HG02938 (cell line): Measurements from ENCODE around the gene TMEM240.
"Not testable (repeated sequence)": the region's sequence is repeated elsewhere in the genome, so short reads cannot be mapped to it uniquely, and the experiment has no call there.

Experiments
- ATAC-seq: cut with Tn5 transposase; IDR thresholded peaks from one replicate; pipeline ENCODE4 v1.9.1; 2021; ENCODE audit warnings: mild to moderate bottlenecking, moderate library complexity; ENCODE audit not compliant: unreplicated experiment

TMEM240 gene

DNA sequence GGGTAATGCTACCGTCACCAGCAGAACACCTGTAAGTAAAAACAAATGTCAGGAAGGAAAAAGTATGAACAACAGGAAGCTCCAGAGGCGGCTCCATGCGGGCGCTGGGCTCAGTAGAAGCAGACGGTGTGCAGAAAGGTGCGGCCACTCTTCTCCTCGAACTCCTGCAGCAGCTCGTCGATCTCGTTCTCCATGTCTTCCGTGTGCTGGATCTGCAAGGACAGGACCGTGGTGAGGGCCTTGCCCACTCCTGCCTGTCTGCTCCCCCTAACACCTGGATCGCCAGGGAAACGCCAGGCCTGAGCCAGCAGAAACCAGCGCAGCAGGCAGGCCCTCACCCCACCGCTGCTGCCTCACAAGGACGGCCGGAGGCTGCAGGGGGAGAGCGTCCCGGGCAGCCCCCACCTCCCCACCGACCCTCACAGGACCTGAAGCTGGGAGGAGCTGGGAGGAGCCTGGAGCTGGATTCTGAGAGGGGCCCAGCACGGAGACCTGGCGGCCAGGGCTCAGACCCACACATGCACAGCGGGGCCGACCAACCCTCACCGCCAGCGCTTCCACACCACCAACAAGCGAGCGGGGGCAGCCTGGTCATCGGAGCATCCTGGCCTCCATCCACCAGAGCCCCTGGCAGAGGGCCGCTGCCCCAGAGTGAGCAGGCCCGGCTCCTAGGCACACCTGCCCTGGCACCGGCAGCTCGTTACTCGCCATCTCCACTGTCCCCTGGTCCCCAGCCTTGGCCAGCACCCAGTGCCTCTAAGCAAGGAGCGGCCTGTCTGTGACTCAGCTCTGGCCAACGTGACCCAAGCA lies 1.7 kb upstream of the TMEM240 start:
- ATAC-seq = no peak

DNA sequence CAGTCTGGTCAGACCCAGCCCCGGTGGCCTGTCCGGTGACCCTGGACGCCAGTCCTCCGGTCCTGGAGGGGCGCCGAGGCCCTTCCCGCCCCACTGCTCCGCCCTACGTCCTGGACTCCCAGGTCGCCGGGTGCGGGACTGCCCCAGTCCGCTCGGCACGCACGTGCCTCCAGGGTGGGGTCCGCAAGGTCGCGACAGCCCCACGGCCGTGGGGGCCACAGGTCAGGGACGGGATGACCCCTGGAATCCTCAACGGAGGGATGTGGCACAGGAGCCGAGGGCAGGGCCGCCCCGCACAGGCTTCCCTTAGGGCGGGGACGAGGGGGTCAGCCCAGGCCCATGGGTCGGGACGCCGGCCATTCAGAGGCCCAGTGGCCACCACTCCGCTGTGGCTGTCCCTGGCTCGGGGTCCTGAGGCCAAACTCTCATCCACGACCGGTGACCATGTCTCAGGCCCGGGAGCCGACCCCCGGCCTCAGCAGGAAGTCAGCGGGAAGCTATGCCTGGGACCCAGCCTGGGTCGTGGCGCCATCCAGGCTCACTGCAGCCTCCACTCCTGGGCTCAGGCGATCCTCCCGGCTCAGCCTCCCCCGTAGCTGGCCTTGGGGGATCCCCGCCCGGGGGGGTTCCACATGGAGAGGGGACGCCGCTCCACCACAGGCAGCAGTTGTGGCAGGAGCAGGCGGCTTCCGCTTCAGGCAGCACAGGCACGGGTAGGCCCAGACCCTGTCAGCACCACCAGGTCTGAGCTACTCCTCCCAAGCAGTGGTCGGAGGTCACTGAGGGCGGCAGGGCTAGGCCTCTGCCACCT lies 599 bp upstream of the TMEM240 start:
- no peak for ATAC-seq

DNA sequence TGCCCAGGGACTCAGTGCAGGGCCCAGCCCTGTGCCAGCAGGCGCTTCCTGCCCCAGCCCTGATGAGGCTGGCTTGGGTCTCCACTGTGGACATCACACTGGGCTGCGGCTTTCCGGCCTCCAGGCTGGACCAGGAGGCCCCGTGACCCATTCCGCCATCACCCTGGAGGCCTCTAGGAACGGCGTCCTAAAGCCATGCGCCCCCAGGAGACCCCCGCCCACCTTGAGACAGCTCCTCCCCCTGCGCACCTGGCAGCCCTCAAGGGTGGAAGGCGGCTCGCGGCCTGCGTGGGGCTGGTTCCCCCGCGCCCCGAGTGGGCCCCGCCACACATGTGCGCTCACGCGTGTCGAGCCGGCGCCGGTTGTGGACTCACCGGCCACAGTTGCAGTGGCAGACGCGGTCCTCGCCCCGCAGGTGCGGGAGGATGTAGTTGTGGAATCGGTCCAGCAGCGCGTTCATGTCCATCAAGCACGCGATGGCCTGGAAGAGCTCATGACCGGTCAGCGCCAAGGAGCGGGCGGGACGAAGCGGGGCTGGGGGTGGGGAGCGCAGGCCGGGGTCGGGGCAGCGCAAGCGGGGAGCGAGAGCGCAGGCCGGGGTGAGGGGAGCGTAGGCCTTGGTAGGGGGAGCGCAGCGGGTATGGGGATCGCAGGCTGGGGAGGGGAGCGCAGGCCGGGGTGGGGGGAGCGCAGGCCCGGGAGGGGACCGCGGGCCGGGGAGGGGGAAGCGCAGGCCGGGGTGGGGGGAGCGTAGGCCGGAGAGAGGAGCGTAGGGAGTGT lies 924 bp downstream of the TMEM240 start:
- ATAC-seq = no peak

DNA sequence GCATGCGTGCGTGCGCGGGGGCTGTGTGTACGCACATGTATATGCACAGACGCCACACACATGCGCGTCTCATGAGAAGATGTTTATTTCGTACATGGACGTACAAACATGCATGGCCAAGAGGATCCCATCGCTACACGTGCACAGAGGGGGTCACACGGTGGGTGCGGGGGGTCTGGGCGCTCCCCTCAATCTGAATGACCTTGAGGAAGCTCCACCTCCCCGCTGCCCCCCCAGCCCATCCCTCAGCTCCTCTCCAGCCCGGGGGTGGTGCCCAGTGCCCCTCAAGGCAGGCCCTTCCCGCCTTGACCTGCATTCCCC lies 1.5 kb downstream of the TMEM240 start:
- ATAC-seq = no peak

DNA sequence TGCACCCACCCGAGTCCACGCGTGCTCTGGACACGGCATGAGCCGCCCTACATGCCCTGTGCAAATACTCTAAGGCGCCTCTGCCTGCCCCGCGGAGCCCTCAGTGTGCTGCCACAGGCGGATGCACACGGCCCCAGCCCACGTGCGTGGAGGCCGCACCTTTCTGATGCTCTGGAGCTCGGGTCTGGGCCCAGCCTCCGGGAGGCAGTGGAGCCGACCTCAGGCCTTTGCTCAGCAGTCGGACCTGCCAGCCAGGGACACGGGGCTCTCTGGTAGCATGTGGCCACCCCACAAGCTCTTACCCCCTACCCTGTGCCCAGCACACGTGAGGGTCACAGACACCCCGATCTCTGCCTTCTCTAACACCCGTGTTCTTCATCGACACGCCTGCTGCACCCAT lies 2.1 kb downstream of the TMEM240 start:
- no peak for ATAC-seq

DNA sequence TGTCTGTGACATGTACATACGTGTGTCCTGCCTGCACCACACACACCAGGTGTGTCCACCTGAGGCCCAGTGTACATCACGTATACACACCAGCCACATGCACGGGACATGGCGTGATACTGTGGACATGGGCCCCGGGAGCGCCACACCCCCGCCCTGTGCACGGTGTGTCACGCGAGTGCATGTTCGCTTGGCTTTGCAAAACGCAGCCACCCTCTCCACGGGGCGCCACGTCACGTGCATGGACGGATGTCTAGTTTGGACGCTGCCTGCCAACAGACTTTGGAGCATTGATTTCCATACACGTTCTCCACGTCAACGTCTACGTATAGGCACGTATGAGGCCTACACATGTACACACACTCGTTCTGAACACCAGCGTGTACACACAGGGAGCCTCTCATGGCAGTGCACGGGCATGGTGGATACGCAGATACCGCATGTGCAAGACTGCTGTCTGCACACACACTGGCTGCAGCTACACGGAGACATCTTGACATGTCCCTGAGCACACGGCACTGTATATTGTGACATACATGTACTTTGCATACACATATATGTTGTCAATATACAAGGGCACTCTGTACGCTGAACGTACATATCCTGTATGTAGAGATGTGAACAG lies 2.7 kb downstream of the TMEM240 start:
- no peak for ATAC-seq

DNA sequence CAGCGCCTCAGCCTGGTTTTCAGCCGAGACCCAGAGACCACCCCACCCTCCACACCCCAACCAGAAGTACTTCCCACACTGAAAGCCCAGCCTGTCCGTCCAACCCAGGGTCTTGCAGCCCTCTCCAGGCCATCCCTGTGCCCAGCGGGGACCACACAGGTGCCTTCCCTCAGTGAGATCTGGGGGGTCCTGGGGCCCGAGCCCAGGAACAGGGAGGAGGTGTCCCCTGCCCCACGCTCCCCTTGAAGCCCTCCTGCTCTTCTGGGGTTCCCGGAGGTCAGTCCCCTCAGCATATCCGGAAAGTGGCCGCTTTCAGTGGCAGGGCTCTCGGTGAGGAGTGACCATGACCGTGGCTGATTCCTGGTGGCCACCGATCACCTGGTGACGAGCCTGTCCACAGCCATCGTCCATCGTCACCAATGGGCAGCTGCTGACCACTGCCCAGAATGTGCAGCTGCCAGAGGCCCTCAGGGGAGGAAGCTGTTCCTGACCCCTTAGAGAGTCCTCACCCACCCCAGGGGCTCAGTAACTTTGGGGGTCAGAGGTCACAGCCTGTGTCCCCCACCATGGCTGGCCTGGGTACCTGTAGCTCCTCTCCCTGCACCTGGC lies 3.4 kb downstream of the TMEM240 start:
- ATAC-seq = no peak

DNA sequence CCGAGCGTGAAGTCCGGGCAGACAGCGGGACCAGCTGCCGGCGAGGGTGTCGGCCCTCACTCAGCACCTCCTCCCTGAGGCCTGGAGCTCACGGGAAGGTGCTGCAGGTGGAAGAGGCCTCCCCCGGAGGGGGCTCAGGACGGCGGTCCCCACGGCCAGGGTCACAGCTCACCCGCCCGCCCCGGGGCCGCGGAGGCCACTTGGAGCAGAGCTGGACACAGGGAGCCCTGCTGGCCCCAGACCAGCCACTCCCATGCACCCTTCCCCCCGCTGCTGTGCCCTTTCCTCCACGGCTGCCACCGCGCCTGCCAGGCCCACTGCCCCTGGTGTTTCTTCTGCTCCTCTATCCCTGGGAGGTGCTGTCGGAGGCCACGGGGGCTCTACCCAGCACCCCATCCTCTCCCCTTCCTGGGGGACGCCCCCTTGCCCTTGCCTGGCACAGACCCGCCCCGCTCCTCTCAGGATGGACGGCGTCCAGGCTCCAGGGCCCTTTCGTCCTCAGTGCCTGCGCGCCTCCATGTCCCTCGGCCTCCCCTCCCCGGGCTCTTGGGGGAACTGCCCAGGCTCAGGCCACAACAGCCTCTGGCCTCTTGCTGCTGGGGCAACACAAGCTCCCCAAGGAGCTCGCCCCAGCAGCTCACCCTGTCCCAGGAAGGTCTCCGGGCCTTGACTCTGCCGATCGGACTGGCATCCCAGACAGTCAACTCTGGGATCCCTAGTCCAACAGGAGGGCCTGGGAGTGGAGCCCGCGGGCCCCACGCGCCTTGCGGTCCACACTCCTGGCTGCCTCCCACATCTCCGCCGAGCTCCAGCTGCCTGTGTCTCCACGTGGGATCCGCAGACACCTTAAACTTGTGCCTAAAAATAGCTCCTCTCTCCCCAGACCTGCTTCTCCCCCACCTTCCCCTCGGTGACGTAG lies 4.1 kb downstream of the TMEM240 start:
- no peak for ATAC-seq

DNA sequence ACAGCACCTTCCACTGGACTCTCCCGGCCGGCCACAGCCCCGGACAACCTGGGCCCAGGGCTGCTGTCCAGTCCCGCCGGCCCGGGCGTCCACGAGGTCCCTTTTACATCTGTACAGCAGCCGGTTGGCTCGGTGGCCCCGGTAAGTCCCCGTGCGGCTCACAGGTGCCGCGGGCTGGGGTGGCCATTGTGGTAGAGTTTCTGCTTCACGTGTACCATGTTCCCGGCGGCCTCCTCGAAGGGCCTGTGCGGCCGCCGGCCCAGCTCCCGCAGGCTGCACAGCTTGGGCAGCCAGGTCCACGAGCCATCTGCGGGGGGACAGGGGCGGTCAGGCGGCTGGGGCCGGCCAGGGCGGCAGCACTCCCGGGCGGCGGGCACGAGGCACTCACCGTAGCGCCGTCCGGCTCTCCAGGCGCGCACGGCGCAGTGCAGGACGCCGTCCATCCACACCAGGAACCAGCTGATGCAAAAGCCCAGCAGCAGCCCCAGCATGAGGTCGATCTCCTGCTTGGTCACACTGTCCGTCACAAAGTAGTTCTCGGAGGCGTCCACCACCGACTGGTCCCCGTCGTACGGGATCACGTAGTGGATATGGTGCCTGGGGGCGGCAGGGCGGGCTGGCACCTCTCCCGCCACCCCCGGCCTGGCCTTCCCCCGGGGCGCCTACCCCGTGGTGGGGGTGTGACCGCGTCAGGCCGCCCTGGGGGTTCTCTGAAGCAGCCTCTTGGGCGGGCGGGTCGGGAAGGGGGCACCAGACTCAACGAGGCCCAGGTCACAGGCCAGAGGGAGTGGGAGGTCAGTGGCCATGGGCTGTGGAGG lies 5.0 kb downstream of the TMEM240 start:
- no peak for ATAC-seq

DNA sequence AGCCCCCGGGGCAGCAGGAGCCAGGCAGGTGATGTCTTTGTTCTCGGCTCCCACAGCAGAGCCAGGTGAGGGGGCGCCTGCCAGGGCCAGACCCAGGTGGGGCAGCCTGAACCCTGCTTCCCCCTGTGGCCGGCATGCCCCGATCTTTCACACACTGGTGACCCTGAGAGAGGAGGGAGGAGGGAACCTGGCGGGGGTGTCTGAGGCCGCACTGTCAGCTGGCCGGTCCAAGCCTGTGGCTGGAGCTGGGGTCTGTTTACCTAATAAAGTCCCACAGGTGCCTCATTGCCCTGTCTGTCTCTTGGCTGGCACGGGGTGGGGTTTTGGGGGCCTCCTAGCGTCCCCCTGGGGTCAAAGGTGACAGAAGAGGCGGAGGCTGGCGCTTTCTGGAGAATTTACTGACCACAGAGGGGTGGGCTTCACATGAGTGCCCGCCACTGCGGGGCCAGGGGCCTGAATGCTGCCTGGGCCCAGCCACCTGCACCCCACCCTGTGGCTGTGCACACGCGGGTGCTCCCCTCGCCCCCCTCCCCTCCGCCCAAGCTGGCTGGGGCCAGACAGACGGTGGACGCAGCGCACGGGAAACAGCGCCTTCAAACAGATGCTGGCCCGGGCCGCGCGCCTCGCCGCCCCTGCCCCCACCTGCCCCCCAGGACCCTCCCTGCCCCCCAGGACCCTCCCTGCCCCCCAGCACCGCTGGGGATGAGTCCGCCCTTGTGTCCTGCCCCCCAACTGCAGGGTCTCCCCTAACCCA lies 5.8 kb downstream of the TMEM240 start:
- ATAC-seq = no peak

DNA sequence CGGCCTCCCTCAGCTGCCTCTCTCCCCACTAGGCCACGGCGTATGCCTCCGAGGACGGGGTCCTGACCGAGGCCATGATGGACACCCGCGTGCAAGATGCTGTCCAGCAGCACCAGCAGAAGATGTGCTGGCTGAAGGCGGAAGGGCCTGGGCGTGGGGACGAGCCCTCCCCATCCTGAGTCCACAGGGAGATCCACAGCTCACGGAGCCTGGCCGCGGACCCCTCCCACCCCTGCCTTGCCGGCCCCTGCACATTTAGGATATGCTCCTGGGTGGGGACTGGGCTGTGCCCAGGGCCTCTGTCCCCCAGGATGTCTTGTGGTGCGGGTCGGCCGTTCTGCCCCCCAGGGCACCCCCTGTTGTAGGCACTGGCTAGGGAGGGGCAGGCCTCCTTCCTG lies 6.5 kb downstream of the TMEM240 start:
- ATAC-seq = not testable (repeated sequence)

DNA sequence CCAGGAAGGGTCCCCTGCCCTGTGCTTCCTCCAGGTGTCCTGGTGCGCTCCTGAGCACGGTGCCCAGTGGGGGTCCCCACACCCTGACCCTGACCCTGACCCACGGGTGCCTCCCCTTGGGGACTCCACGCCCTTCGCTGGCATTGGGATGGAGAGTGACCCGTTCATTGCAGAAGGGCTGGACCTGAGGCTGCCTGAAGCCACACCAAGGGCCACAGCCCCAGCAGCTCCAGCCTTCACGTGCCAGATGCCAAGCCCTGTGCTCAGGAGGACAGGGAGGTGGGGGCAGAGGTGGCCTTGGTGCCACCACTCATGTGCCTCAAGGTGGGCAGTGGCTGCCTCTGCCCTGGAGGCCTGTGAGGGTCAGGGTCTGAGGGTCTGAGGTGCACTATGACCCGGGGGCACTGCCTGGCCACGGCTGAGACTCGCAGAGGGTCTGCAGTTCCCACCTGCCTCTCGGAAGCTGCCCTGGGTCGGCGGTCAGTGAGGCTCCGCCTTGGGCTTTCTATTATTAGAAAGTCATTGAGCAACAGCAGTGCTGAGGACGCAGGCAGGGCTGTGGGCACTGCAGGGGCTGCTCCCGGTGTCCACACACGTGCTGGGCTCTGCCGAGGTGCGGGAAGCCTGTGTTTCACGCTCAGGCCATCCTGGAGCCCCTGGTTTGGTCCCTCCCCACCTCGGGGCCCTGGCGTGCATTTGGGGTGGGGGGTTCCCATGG lies 7.1 kb downstream of the TMEM240 start:
- not testable (repeated sequence) for ATAC-seq

DNA sequence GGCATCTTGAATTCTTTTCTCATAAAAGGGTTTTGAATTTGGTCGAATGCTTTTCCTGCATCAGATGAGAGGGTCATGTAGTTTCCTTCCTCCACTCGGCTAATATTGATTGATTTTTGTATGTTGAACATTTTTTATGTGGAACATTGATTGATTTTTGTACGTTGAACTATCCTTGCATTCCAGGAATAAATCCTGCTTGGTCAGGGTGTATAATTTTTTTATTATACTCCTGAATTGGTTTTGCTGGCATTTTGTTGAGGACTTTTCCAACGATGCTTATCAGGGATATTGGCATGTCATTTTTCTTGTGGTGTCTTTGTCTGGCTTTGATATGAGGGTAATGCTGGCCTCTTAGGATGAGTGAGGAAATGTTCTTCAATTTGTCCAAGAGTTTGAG lies 8.5 kb downstream of the TMEM240 start:
- no peak for ATAC-seq

DNA sequence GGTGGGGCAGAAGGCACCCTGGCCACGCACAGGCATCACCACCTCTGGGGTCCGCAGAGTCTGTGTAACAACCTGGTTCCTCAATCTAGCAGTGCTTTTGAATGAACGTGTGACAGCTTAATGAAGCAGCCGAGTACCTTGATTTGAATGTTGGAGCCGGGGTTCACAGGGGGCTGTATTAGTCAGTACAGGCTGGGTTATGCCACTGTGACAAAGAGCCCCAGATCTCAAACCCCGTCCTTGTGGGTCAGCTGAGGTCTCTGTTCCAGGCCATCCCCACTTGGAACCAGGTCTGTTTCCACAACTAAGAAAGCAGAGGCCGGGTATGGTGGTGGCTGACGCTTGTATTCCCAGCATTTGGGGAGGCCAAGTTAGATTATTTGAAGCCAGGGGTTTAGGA lies 10.5 kb downstream of the TMEM240 start:
- no peak for ATAC-seq

DNA sequence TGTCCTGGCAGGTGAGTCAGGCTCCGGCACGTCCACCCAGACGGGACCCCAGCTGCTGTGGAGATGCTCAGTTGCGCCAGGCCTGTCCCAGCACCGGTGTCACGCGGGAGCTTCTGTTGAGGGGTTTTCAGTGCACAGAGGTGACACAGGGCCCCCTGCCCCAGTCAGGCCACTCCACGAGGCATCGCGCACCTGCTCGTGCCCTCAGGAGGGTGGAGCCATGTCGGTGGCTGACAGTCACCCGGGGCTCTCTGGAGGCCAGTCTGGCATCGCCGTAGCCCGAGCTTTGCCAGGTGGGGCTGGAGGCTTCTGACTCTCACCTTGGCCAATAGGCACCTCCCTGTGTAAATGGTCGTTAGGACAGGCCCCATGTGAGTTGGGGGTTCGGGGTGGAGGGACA lies 11.1 kb downstream of the TMEM240 start:
- no peak for ATAC-seq

DNA sequence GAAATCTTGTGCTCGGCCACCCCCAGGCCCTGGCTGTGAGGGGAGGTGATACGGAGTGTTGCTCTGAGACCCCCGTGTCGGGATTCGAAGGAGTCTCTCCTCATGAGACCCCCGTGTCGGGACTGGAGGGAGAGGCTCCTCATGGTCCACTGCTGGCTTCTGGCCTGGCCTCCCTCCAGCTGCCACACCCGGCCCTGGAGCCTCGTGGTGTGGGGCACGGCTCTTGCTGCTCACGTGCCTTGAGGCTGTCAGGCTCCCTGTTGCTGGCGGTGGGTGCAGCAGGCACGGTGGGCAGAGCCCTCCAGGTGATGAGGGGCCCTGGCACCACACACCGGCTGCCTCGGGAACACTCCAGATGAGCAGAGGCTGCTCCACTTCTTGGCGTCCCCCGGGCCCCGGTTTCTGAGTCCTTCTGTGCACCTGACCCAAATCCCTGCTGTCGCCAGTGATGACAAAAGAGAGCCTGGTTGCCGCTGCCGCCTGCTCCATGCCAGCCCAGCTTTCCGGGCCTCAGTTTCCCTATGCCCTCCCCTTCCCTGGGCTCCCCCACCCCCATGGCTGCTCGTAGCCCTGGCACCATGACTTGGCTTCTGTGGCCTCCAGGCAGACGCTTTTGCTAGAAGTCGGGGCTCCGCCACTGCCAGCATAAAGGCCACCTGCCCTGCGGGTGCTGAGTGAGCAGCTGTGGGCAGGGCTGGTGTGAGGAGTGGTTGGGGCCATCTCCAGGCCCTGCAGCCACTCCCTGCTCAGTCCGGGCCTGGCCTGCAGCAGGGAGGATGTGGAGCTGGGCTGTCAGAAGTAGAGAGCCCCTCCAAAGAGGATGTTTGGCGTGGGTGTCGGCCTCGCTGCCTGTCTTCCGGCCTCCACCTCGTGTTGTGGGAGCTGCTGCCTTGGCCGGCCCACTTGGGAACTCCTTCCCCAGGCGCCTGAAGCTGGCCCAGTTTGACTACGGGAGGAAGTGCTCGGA lies 11.8 kb downstream of the TMEM240 start:
- no peak for ATAC-seq
